ENCODE data around the gene SLC1A3. TPM values are rescaled to one million over a fixed set of nuclear protein-coding genes. Genes with fewer than 3 reads are reported as not detected.

SLC1A3 gene
- total and polyA plus RNA-seq, 8 donors = 0.76 to 29.7 (median 3.1) TPM

DNA sequence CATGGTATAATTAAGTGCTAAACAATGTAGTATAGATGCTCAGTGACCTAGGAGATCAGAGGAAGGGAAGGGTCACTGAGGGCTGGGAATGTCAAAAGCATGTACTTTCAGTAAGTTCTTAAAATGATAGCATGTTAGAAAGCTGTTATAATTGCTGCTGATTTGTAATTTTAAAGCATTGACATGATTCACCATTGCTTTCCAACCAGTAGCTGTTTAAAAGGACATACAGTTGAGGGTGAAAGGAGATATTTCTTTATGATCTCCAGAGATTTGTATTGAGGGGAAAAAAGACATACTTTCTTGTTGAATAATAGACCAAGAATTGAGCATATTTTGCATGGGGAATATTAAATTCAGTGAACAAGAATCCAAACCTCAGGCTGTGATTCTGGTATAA lies 1.2 kb upstream of the SLC1A3 start:
- peaks cover 0 to 23% (median 7%) of the 10 kb centered on the region in 4 donors for H3K4me1 ChIP-seq
- DNase-seq = no peak
- no peak overlapping the region for H3K4me3 ChIP-seq
- H3K27ac ChIP-seq = no peak overlapping the region
- TF ChIP-seq CTCF (IDR thresholded peaks at IDR 0.05) (no peak), EP300 (IDR thresholded peaks at IDR 0.05) (no peak), POLR2AphosphoS5 (IDR thresholded peaks at IDR 0.05) (no peak), POLR2A (IDR thresholded peaks at IDR 0.05) (no peak)
- no peaks in the 10 kb centered on the region for H3K9me3 ChIP-seq
- H3K27me3 ChIP-seq = no peaks in the 10 kb centered on the region
- intact Hi-C loops (cut with DNase I; ENCODE audit: low total_unique reads) = no loop called here
- no peaks in the 10 kb centered on the region for H3K36me3 ChIP-seq

DNA sequence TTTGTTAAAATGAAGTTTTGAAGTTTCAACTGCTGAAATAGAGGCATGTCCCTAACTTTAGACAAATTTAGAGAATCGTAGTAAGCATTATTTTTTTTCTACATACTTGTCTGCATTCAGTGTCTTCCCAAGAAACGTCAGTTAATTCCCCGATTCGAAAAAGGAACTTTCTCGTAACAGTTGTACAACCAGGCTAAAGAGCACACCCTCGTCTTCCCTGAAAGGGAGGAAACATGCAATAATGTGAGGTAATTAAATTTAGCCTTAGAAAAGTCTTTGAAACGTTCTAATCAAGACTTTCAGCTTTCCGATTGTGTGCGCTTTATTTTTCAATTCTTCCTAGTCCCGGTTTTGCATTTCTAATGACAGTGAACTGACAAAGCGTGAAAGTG lies 374 bp upstream of the SLC1A3 start:
- 2 to 4% (median 3%) methylated on average over 11 of the region's 11 CpGs for WGBS, 5 donors
- no peak for DNase-seq

GRCh38 chr5:36607114-36607571 lies 737 bp downstream of the SLC1A3 start:
- 3 to 7% (median 4%) methylated on average over 11 of the region's 11 CpGs for WGBS, 5 donors
- no peaks in the 10 kb centered on the region for H3K9me3 ChIP-seq
- H3K4me1 ChIP-seq = peaks cover 0 to 23% (median 7%) of the 10 kb centered on the region in 4 donors
- peak overlapping the region in 3 of 5 donors; percentile 2 to 65 (median 46) for H3K27ac ChIP-seq
- TF ChIP-seq EP300 (IDR thresholded peaks at IDR 0.05) (no peak), POLR2AphosphoS5 (IDR thresholded peaks at IDR 0.05) (no peak), CTCF (IDR thresholded peaks at IDR 0.05) (no peak)
- peak overlapping the region; percentile 43 to 54 (median 50) for H3K4me3 ChIP-seq
- peak in 1 of 2 donors; percentile 66 for DNase-seq
- no peaks in the 10 kb centered on the region for H3K27me3 ChIP-seq
- intact Hi-C loops (cut with DNase I; ENCODE audit: low total_unique reads) = no loop called here
- H3K36me3 ChIP-seq = no peaks in the 10 kb centered on the region

More for the DNA sequence above, 374 bp upstream of the SLC1A3 start:
- no peaks in the 10 kb centered on the region for H3K36me3 ChIP-seq
- TF ChIP-seq POLR2A (IDR thresholded peaks at IDR 0.05) (no peak), EP300 (IDR thresholded peaks at IDR 0.05) (no peak), POLR2AphosphoS5 (IDR thresholded peaks at IDR 0.05) (no peak), CTCF (IDR thresholded peaks at IDR 0.05) (no peak)
- H3K27ac ChIP-seq = peak overlapping the region in 3 of 5 donors; percentile 46 to 65 (median 52)
- H3K27me3 ChIP-seq = no peaks in the 10 kb centered on the region
- peaks cover 0 to 23% (median 7%) of the 10 kb centered on the region in 4 donors for H3K4me1 ChIP-seq
- H3K4me3 ChIP-seq = peak overlapping the region; percentile 43 to 54 (median 50)
- intact Hi-C loops (cut with DNase I; ENCODE audit: low total_unique reads) = no loop called here
- no peaks in the 10 kb centered on the region for H3K9me3 ChIP-seq

GRCh38 chr5:36607838-36608783 lies 1.7 kb downstream of the SLC1A3 start:
- Histone ChIP-seq H3K9me3 (no peaks in the 10 kb centered on the region), H3K27ac (no peak overlapping the region), H3K27me3 (no peaks in the 10 kb centered on the region), H3K36me3 (no peaks in the 10 kb centered on the region), H3K4me3 (peak overlapping the region in 3 of 4 donors; percentile 20 to 54 (median 52)), H3K4me1 (peaks cover 0 to 23% (median 8%) of the 10 kb centered on the region in 4 donors)
- intact Hi-C loops (cut with DNase I; ENCODE audit: low total_unique reads) = no loop called here
- WGBS, 5 donors = 63 to 76% (median 66%) methylated on average over 10 of the region's 10 CpGs
- DNase-seq = no peak
- TF ChIP-seq POLR2AphosphoS5 (IDR thresholded peaks at IDR 0.05) (no peak), CTCF (IDR thresholded peaks at IDR 0.05) (no peak), POLR2A (IDR thresholded peaks at IDR 0.05) (no peak), EP300 (IDR thresholded peaks at IDR 0.05) (no peak)

Measured in stomach (tissue), 9 donors.